ENCODE results near the gene NEUROG2. TPM values are rescaled to one million over a fixed set of nuclear protein-coding genes. Genes with fewer than 3 reads are reported as not detected.

Gene NEUROG2
- total RNA-seq, 4 donors from 2014 or later, result not detected

DNA sequence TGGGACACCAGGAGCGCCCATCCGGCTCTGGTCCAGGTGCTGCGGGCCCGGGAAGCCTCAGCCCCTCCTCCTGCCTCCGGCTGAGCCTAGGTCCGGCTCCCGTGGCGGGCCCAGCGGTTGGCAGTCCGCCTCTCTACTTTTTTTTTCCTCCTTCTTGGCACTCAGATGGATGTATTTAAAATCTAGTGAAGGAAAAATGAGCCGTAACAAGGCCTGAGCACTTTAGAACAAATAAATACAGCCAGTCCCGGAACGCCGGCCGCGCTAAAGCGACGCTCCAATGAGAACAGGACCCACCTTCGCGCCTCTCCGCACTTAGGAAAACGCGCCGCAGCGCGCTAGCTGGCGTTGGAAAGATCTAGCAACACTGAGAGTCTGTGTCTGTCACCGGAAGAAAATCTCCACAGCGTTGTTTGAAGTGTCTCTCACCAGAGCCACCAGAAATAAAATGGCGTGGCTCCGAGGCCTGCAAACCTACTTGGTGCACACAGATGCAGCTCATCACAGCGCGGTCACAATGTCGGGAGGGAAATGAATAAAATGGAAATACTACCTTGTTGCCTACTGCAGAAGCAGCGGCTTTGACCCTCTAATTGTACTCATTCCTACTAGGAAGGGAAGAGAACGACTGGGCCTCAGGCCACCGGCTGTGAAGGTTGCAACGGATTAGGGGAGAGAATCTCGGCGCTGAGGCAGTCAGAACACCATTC lies 4.7 kb downstream of the NEUROG2 start:
- TF ChIP-seq, protein P1, sequence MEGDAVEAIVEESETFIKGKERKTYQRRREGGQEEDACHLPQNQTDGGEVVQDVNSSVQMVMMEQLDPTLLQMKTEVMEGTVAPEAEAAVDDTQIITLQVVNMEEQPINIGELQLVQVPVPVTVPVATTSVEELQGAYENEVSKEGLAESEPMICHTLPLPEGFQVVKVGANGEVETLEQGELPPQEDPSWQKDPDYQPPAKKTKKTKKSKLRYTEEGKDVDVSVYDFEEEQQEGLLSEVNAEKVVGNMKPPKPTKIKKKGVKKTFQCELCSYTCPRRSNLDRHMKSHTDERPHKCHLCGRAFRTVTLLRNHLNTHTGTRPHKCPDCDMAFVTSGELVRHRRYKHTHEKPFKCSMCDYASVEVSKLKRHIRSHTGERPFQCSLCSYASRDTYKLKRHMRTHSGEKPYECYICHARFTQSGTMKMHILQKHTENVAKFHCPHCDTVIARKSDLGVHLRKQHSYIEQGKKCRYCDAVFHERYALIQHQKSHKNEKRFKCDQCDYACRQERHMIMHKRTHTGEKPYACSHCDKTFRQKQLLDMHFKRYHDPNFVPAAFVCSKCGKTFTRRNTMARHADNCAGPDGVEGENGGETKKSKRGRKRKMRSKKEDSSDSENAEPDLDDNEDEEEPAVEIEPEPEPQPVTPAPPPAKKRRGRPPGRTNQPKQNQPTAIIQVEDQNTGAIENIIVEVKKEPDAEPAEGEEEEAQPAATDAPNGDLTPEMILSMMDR (IDR thresholded peaks at IDR 0.05), result no peak
- DNase-seq (ENCODE audit: low spot score), result no peak
- ATAC-seq (ENCODE audit: low FRiP score), result no peak

DNA sequence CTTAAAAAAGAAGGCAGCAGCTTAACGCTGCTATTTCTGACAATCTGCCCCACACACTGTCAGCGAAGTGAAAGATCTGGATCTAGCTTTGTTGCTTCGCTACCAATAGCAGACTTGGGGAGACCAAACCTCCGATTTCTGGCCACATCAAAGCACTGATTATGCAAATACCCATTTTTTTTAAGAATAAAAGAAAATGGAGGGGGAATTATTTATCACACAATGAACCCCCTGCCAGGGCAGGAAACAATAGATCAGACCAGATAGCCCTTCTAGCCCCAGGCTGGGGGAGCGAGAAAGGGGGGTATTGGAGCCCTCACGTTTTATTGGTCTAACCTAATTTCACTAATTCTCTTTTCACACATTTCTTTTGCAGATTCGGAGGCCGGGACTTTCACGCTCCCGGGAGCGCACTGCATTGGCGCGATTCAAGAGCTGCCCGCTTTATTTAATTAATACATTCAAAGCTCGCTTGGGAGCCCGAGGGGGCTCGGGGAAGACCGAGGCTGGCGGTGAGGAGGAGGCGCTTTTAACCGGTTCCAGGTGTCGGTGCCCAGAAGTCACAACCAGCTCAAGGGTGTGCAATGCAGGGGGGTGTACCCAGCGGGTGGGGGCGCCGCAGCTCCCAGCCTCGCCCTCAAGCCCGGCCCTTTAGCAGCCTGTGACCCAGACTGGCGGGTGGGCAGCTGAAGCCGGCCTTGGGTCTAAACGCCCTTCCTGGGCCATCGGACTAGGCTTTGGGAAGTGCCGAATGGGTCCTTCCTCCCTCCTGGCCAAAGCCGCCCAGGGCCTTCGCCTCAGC lies 5.5 kb downstream of the NEUROG2 start:
- ATAC-seq (ENCODE audit: low FRiP score) (no peak), DNase-seq (ENCODE audit: low spot score) (no peak)
- TF ChIP-seq, protein P1 (IDR thresholded peaks at IDR 0.05), result no peak

DNA sequence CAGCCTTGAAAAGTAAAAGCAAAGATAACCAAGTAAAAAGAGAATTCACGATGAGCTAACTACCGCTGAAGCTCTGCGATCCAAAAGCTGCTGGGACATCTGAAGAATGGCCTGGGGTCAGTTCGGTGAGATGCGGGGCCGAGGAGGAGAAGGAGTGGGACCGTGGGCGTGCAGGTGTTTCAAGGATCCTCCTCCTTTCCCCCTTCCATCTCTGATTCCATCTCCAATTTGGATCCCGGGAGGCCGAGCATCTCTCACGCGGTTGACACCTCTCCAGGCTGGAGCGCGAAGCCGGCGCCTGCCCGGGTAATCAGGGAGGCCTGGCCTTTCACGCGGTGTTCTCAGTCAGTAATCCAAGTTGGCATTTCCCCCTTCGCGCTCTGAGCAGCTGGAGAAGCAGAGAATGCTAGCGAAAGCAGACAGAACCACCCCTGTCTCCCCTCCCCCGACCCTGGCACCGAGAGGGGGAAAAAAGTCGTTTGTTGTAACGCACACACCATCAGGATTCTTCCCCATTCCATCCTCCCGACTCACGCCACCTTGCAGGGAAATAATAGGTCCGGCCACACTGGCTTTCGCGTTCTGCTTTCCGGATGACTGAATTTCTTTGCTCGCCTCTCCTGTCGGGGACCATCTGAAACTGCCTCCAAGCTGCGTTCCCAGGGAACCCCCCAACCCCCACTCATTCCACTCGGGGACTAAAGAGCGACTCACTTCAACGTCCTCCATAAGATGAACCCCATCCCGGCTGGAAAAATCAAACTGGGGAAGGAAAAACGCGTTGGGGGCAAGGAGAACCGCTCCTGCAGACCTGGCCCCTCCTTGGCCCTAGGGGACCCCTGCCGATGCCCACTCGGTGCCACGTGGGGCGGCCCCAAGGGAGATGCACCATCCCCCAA lies 6.5 kb downstream of the NEUROG2 start:
- TF ChIP-seq, protein P1 (IDR thresholded peaks at IDR 0.05), result no peak
- ATAC-seq (ENCODE audit: low FRiP score), result no peak

DNA sequence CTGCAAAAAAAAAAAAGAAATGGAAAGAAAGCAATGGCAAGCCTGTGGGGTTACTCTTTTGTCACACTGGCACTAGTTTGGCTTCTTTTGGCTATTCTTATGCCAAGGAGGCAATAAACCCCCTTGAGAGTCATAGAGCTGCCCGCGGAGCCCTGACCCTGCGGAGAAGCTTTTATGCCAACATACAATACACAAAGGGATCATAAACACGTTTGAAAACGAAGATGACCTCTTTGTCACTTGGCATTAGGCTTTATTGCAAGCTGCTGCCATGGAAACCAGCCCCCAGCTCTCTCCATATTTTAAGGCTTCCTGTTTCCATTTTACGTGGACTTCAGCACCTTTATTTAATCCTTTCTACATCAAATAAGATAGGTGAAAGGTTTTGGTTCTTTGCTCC lies 7.6 kb downstream of the NEUROG2 start:
- TF ChIP-seq, protein P1 (IDR thresholded peaks at IDR 0.05), result no peak
- no peak for ATAC-seq (ENCODE audit: low FRiP score)
- no peak for DNase-seq (ENCODE audit: low spot score)

More for the DNA sequence above, 6.5 kb downstream of the NEUROG2 start:
- no peak for DNase-seq (ENCODE audit: low spot score)

DNA sequence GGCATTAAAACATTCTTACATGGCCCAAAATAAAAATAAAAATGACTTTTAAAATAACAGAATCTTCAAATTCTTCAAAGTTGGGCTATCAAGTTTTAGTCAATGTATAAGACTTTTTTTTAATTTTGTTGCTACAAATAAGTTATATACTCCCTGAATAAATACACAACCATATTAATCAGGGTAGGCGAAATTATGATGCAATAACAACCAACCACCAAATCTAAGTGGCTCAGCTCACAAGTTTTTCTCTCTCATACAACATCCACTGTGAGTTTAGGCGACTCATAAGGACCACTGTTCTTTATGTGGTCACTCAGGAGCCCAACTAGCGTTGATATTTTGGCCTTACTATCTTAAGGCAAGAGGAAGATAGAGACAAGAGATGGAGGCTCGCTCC lies 11.2 kb downstream of the NEUROG2 start:
- no peak for DNase-seq (ENCODE audit: low spot score)
- no peak for ATAC-seq (ENCODE audit: low FRiP score)
- TF ChIP-seq, protein P1 (IDR thresholded peaks at IDR 0.05), result no peak

DNA sequence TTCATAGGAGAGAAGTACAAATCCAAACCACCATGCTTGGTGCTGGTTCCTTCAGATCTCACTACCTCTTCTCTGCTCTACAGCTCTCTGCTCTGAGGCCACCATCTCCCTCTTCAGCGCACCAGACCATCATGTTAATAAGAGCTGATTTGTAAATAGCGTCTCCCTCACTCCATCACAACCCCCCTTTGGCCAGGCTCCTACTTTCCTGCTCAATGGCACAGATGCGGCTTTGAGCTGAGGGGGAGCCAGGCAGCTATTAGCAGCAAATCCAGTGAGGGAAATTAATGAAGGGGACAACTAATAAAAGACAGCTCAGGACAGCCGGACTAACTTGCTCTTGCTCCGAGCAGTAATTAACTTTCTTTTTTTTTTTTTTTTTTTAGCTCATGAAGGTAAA lies 13.1 kb downstream of the NEUROG2 start:
- TF ChIP-seq, protein P1 (IDR thresholded peaks at IDR 0.05), result no peak
- ATAC-seq (ENCODE audit: low FRiP score), result no peak
- DNase-seq (ENCODE audit: low spot score), result no peak

All from omental fat pad (tissue), 4 donors.